Neural progenitor cell (in vitro differentiated cells): ENCODE data around the gene SDHA.

Experiments
- CTCF ChIP-seq: fragments of 200-600 bp; sonication (generic); IDR thresholded peaks from 2 replicates; pipeline ENCODE4 v1.5.1; 2017; ENCODE audit warnings: antibody characterized with exemption, mild to moderate bottlenecking
- EZH2phosphoT487 ChIP-seq: fragments of 200-600 bp; sonication (generic); IDR thresholded peaks from 2 replicates; pipeline ENCODE4 v1.6.1; 2017; ENCODE audit warnings: antibody characterized with exemption

GRCh38 chr5:176296-176823 is 41.8 kb upstream of the SDHA start:
- TF ChIP-seq CTCF (no peak), EZH2phosphoT487 (no peak)
